Body of pancreas (tissue), 4 donors: ENCODE data around the gene CEP112. TPM values are rescaled to one million over a fixed set of nuclear protein-coding genes. Genes with fewer than 3 reads are reported as not detected.

Experiments
- ATAC-seq: fragments of 150-250 bp; one replicate; pipeline ENCODE4 v1.9.1; 2016
- DNase-seq, 4 donors: peaks; one replicate each; pipeline ENCODE4 v3.0.0-alpha.2; 2019
- H3K27ac ChIP-seq, 4 donors: fragments of 200-600 bp; sonication (generic); 1 replicate in 3 of 4; 2 replicates in 1 of 4; pipeline versions ENCODE4 v1.5.1 to v1.6.1; 2016 to 2019; ENCODE audit warnings: mild to moderate bottlenecking in 1 of 4, mixed read lengths in 1 of 4, moderate library complexity in 1 of 4
- H3K27me3 ChIP-seq, 2 donors: fragments of 200-600 bp; sonication (generic); one replicate each; pipeline ENCODE4 v1.6.0; 2016; ENCODE audit warnings: mild to moderate bottlenecking in 1 of 2
- H3K36me3 ChIP-seq, 2 donors: fragments of 200-600 bp; sonication (generic); replicated peaks in 1 of 2; 2 replicates each; pipeline ENCODE4 v1.5.1; 2016; ENCODE audit warnings: low read depth in 2 of 2; ENCODE audit not compliant: insufficient read depth in 1 of 2
- H3K4me1 ChIP-seq: fragments of 200-600 bp; sonication (generic); one replicate; pipeline ENCODE4 v1.6.0; 2016
- H3K4me3 ChIP-seq, 2 donors: fragments of 200-600 bp; sonication (generic); 1 replicate in 1 of 2; 2 replicates in 1 of 2; pipeline ENCODE4 v1.5.1; 2016 to 2019
- H3K9me3 ChIP-seq, 3 donors: fragments of 200-600 bp; sonication (generic); 1 replicate in 2 of 3; 2 replicates in 1 of 3; pipeline ENCODE4 v1.5.1; 2016
- CTCF ChIP-seq, 7 experiments: fragments of 450-650 bp in 4 of 7; fragments of 200-600 bp in 3 of 7; sonication (generic) in 3 of 7; IDR thresholded peaks; one replicate each; pipeline ENCODE4 v1.5.1; 2016 to 2019; ENCODE audit warnings: antibody characterized with exemption in 7 of 7
- POLR2A ChIP-seq, 3 donors: fragments of 450-650 bp; IDR thresholded peaks; one replicate each; pipeline ENCODE4 v1.6.1; 2016; ENCODE audit warnings: antibody characterized with exemption in 3 of 3, mild to moderate bottlenecking in 2 of 3
- WGBS, 2 donors: methylation state at CpG; one replicate each; pipeline ENCODE4 v1.1.5; 2017; 5-methylcytosine and 5-hydroxymethylcytosine counted together
- intact Hi-C: fragments of 100-400 bp; cut with DNase I; formaldehyde crosslinking; loops from one replicate; pipeline ENCODE4 v1.15.1; 2023
- total RNA-seq, 2 donors: library from RNA; depleted of rRNA; stranded (reverse); fragments of >200 nt; gene quantifications; one replicate each; pipeline ENCODE4 v1.1.0, GENCODE V29; 2016

The CEP112 gene
- total RNA-seq, 2 donors from 2014 or later: 5.2 to 10.2 TPM

GRCh38 chr17:65807361-65807760 is 384.6 kb downstream of the CEP112 start:
- H3K27ac ChIP-seq: no peak overlapping the region
- intact Hi-C loops: no loop called here
- TF ChIP-seq POLR2A (IDR thresholded peaks at IDR 0.05): no peak
- TF ChIP-seq CTCF (IDR thresholded peaks at IDR 0.05): no peak
- peaks cover 0 to 5% (median 0%) of the 10 kb centered on the region in 3 donors for H3K9me3 ChIP-seq
- DNase-seq (no peak), ATAC-seq (no peak)
- no peaks in the 10 kb centered on the region for H3K36me3 ChIP-seq
- no peaks in the 10 kb centered on the region for H3K4me1 ChIP-seq
- H3K4me3 ChIP-seq: no peak overlapping the region
- H3K27me3 ChIP-seq: no peaks in the 10 kb centered on the region

- H3K9me3 ChIP-seq: peaks cover 0 to 10% (median 0%) of the 10 kb centered on the region in 3 donors
- H3K27me3 ChIP-seq: no peaks in the 10 kb centered on the region
- H3K4me1 ChIP-seq: no peaks in the 10 kb centered on the region
- no peak overlapping the region for H3K4me3 ChIP-seq
- no peak for TF ChIP-seq POLR2A (IDR thresholded peaks at IDR 0.05)
- no peak for TF ChIP-seq CTCF (IDR thresholded peaks at IDR 0.05)
- H3K27ac ChIP-seq: no peak overlapping the region
- ATAC-seq (no peak), DNase-seq (no peak)
- intact Hi-C loops: no loop called here
- H3K36me3 ChIP-seq: no peaks in the 10 kb centered on the region
- WGBS, 2 donors: 95 to 98% methylated on average over 2 of the region's 2 CpGs
These were observed 390.4 kb downstream of the CEP112 start for GRCh38 chr17:65801513-65801912.

GRCh38 chr17:65800655-65801054 is 391.3 kb downstream of the CEP112 start:
- Histone ChIP-seq H3K9me3 (peaks cover 0 to 10% (median 0%) of the 10 kb centered on the region in 3 donors), H3K4me3 (no peak overlapping the region), H3K27ac (no peak overlapping the region), H3K27me3 (no peaks in the 10 kb centered on the region), H3K4me1 (no peaks in the 10 kb centered on the region), H3K36me3 (no peaks in the 10 kb centered on the region)
- intact Hi-C loops: no loop called here
- TF ChIP-seq POLR2A (IDR thresholded peaks at IDR 0.05): no peak
- no peak for TF ChIP-seq CTCF (IDR thresholded peaks at IDR 0.05)
- ATAC-seq: no peak
- 92 to 97% methylated on average over 1 of the region's 1 CpG for WGBS, 2 donors
- no peak for DNase-seq

- no peak for ATAC-seq
- Histone ChIP-seq H3K9me3 (peaks cover 0 to 10% (median 0%) of the 10 kb centered on the region in 3 donors), H3K4me1 (no peaks in the 10 kb centered on the region), H3K27me3 (no peaks in the 10 kb centered on the region), H3K27ac (no peak overlapping the region), H3K36me3 (no peaks in the 10 kb centered on the region), H3K4me3 (no peak overlapping the region)
- WGBS, 2 donors: 94 to 96% methylated on average over 1 of the region's 1 CpG
- DNase-seq: no peak
- TF ChIP-seq CTCF (IDR thresholded peaks at IDR 0.05) (no peak), POLR2A (IDR thresholded peaks at IDR 0.05) (no peak)
- intact Hi-C loops: no loop called here
These were observed 392.1 kb downstream of the CEP112 start for GRCh38 chr17:65799869-65800268.

GRCh38 chr17:65799454-65799853 is 392.5 kb downstream of the CEP112 start:
- Histone ChIP-seq H3K4me1 (no peaks in the 10 kb centered on the region), H3K36me3 (no peaks in the 10 kb centered on the region), H3K4me3 (no peak overlapping the region), H3K27ac (no peak overlapping the region), H3K9me3 (peaks cover 0 to 10% (median 0%) of the 10 kb centered on the region in 3 donors), H3K27me3 (no peaks in the 10 kb centered on the region)
- intact Hi-C loops: no loop called here
- WGBS, 2 donors: 100% methylated on average over 1 of the region's 1 CpG
- ATAC-seq (no peak), DNase-seq (no peak)
- TF ChIP-seq POLR2A (IDR thresholded peaks at IDR 0.05) (no peak), CTCF (IDR thresholded peaks at IDR 0.05) (no peak)
